Caco-2 (cell line): ENCODE data around the gene SPSB2. TPM values are rescaled to one million over a fixed set of nuclear protein-coding genes. Genes with fewer than 3 reads are reported as not detected.
A peak's percentile ranks its signal among the peaks of the same experiment; 100 is the strongest.

Experiments
- BruUV-seq: library from RNA; stranded (reverse); fragments of 400-500 nt; replicated peaks from 2 replicates; lab custom pipeline; 2021; lab: Mats Ljungman, UMichigan
- CTCF ChIA-PET: fragments of 300-600 bp; sonication (Branson Sonifier 250); formaldehyde crosslinking; loops from one replicate; lab custom pipeline; 2022; ENCODE audit warnings: antibody characterized with exemption; lab: Charles Lee
- POLR2A ChIA-PET: fragments of 300-600 bp; sonication (Branson Sonifier 250); formaldehyde crosslinking; loops from one replicate; lab custom pipeline; 2022; ENCODE audit warnings: antibody characterized with exemption; lab: Charles Lee
- DNase-seq, 2 experiments: peaks; one replicate each; pipeline versions ENCODE4 v3.0.0 to v3.0.0-alpha.2; 2020 to 2022
- H3K27me3 ChIP-seq: replicated peaks from 2 replicates; pipeline ENCODE4 v1.6.0; 2011; ENCODE audit warnings: low read length; ENCODE audit not compliant: control insufficient read depth, insufficient read depth
- H3K36me3 ChIP-seq: 2 replicates; pipeline ENCODE4 v1.5.1; 2011; ENCODE audit warnings: low read length; ENCODE audit not compliant: control insufficient read depth, insufficient read depth
- H3K4me1 ChIP-seq: fragments of 250-450 bp; sonication (Bioruptor Pico); 2 replicates; pipeline ENCODE4 v1.5.1; 2020; ENCODE audit warnings: mild to moderate bottlenecking
- H3K4me3 ChIP-seq: 2 replicates; pipeline ENCODE4 v1.5.1; 2011; ENCODE audit warnings: low read depth, mild to moderate bottlenecking, control low read depth, low read length
- H3K9me3 ChIP-seq: fragments of 250-450 bp; sonication (Bioruptor Pico); 2 replicates; pipeline ENCODE4 v1.5.1; 2020; ENCODE audit warnings: mild to moderate bottlenecking, moderate library complexity
- H3K27ac Mint-ChIP-seq: one replicate; pipeline ENCODE4 v1.8.0; 2022; ENCODE audit warnings: mixed read lengths; ENCODE audit not compliant: unreplicated experiment
- H3K27me3 Mint-ChIP-seq: one replicate; pipeline ENCODE4 v1.8.0; 2022; ENCODE audit warnings: mixed read lengths; ENCODE audit not compliant: insufficient read depth, unreplicated experiment
- H3K36me3 Mint-ChIP-seq: one replicate; pipeline ENCODE4 v1.8.0; 2022; ENCODE audit warnings: mild to moderate bottlenecking, mixed read lengths; ENCODE audit not compliant: insufficient read depth, unreplicated experiment
- H3K4me1 Mint-ChIP-seq: one replicate; pipeline ENCODE4 v1.8.0; 2022; ENCODE audit warnings: low read depth, mixed read lengths; ENCODE audit not compliant: unreplicated experiment
- H3K4me3 Mint-ChIP-seq: one replicate; pipeline ENCODE4 v1.8.0; 2022; ENCODE audit warnings: mild to moderate bottlenecking, moderate library complexity, mixed read lengths; ENCODE audit not compliant: unreplicated experiment
- H3K9me3 Mint-ChIP-seq: one replicate; pipeline ENCODE4 v1.8.0; 2022; ENCODE audit warnings: mixed read lengths; ENCODE audit not compliant: unreplicated experiment
- intact Hi-C: fragments of 100-400 bp; cut with micrococcal nuclease; formaldehyde crosslinking; loops from one replicate; pipeline ENCODE4 v1.10.0; 2022; ENCODE audit not compliant: unreplicated experiment
- total RNA-seq: library from RNA; stranded (reverse); gene quantifications from 2 replicates; pipeline ENCODE4 v1.2.3, GENCODE V29; 2022
- TF ChIP-seq, protein P1 (sequence below), 2 experiments: fragments of 200-600 bp in 1 of 2; IDR thresholded peaks; 1 replicate in 1 of 2; 2 replicates in 1 of 2; pipeline versions ENCODE4 v1.5.1 to v1.8.0; 2011 to 2022; ENCODE audit warnings: antibody characterized with exemption in 1 of 2, control low read depth in 1 of 2, inconsistent platforms in 1 of 2, low read depth in 1 of 2, low read length in 1 of 2, mild to moderate bottlenecking in 1 of 2, moderate library complexity in 1 of 2; ENCODE audit not compliant: insufficient read depth in 1 of 2, severe bottlenecking in 1 of 2, unreplicated experiment in 1 of 2

The SPSB2 gene
- total RNA-seq, 1 experiment from 2014 or later, result 23.7 TPM

DNA sequence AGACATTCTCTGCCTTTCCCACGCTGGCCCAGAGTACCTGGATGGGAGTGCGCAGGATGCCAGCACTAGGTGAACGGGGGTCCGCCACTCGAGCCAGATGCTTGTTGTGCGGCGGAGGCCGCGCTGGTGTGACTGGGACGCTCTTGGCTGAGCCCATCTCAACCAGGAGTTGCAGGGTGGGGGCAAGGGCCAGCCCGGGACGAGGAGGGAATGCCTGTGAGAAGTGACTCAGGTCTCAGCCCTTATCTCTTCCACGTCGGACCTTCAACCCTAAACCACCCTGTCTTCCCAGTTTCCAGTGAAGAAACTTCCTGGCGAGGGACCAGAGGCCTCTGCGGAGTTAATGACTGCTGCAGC lies 22.3 kb downstream of the SPSB2 start:
- peaks cover 13% of the 10 kb centered on the region for H3K4me1 ChIP-seq
- BruUV-seq, result TSS peak; percentile 71
- Mint-ChIP-seq H3K4me3 (peak overlapping the region; percentile 94), H3K36me3 (peaks cover 74% of the 10 kb centered on the region), H3K9me3 (no peaks in the 10 kb centered on the region), H3K27ac (peak overlapping the region; percentile 95), H3K27me3 (no peaks in the 10 kb centered on the region), H3K4me1 (peaks cover 19% of the 10 kb centered on the region)
- peak overlapping the region; percentile 41 for H3K4me3 ChIP-seq
- intact Hi-C loops, result loop anchor here (1.0 kb wide), 3 partner anchors 15 to 161 kb away; partner anchors contain the start of gene ZNF384
- no peaks in the 10 kb centered on the region for H3K9me3 ChIP-seq
- DNase-seq, result peak; percentile 90 to 94
- ChIA-PET POLR2A (interaction anchor here (1.0 to 4.1 kb wide), 19 partner anchors 9 to 317 kb away, joined by 3 to 102 read pairs (median 15); partner anchors contain the start of genes C12orf57, COPS7A, GAPDH and GNB3), CTCF (interaction anchor here (1.5 to 5.2 kb wide), 9 partner anchors 14 to 161 kb away, joined by 3 to 65 read pairs (median 19); partner anchors contain the start of genes MLF2, P3H3, PTMS and SPSB2)
- no peaks in the 10 kb centered on the region for H3K27me3 ChIP-seq
- TF ChIP-seq, protein P1, sequence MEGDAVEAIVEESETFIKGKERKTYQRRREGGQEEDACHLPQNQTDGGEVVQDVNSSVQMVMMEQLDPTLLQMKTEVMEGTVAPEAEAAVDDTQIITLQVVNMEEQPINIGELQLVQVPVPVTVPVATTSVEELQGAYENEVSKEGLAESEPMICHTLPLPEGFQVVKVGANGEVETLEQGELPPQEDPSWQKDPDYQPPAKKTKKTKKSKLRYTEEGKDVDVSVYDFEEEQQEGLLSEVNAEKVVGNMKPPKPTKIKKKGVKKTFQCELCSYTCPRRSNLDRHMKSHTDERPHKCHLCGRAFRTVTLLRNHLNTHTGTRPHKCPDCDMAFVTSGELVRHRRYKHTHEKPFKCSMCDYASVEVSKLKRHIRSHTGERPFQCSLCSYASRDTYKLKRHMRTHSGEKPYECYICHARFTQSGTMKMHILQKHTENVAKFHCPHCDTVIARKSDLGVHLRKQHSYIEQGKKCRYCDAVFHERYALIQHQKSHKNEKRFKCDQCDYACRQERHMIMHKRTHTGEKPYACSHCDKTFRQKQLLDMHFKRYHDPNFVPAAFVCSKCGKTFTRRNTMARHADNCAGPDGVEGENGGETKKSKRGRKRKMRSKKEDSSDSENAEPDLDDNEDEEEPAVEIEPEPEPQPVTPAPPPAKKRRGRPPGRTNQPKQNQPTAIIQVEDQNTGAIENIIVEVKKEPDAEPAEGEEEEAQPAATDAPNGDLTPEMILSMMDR (IDR thresholded peaks at IDR 0.05; ENCODE audit: insufficient read depth in 1 of 2, low read depth in 1 of 2, low read length in 1 of 2, severe bottlenecking in 1 of 2, unreplicated experiment in 1 of 2), result no peak
- peaks cover 7% of the 10 kb centered on the region; the same call in 1 of the 2 replicates for H3K36me3 ChIP-seq

DNA sequence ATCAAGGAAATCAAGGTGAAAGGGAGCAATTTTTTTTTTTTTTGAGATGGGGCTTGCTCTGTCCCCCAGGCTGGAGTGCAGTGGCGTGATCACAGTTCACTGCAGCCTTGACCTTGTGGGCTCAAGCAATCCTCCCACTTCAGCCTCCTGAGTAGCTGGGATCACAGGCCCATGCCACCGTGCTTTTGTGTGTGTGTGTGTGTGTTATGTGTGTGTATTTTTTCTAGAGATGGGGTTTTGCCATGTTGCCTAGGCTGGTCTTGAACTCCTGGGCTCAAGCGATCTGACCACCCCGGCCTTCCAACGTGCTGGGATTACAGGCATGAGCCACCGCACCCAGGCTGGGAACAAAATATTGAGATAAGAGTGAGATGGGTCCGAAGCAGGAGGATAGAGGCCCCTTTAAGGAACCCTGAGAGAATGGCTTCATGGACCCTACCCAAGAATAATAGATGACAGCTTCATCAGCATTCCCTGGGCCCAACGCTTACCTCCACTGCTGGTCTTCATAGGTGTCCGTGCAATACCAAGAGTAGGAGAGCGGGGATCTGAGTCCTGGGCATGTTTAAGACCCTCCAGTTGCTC lies 23.0 kb downstream of the SPSB2 start:
- CTCF ChIA-PET, result interaction anchor here (2.8 to 5.2 kb wide), 3 partner anchors 14 to 23 kb away, joined by 14 to 65 read pairs (median 52); partner anchors contain the start of gene SPSB2

DNA sequence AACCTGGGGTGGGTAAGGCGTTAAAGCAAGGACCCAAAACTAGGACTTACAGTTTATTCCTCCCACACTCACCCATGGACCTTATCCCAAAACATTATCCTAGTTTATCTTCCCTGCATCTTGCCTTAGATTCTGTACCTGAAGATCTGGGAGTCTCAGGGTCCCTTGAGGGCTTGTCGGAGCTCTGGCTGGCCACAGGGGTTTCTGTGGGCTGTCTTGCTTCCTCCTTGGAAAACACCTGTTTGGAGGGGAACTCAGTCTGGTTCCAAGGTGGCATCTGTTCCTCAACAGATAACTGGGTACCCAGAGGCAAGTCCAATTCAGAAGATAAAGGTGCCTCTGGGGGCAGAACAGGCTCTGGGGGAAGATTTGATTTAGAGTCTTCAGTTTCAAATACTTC lies 23.7 kb downstream of the SPSB2 start:
- H3K27me3 ChIP-seq, result no peaks in the 10 kb centered on the region
- no peak overlapping the region for H3K4me3 ChIP-seq
- Mint-ChIP-seq H3K9me3 (no peaks in the 10 kb centered on the region), H3K4me3 (peak overlapping the region; percentile 94), H3K27me3 (no peaks in the 10 kb centered on the region), H3K4me1 (peaks cover 27% of the 10 kb centered on the region), H3K27ac (peak overlapping the region; percentile 95), H3K36me3 (peaks cover 81% of the 10 kb centered on the region)
- no TSS peak for BruUV-seq
- H3K9me3 ChIP-seq, result no peaks in the 10 kb centered on the region
- ChIA-PET POLR2A (no interaction called here), CTCF (no interaction called here)
- intact Hi-C loops, result no loop called here
- no peak for DNase-seq
- peaks cover 13% of the 10 kb centered on the region for H3K4me1 ChIP-seq
- peaks cover 7% of the 10 kb centered on the region; the same call in 1 of the 2 replicates for H3K36me3 ChIP-seq
- TF ChIP-seq, protein P1 (IDR thresholded peaks at IDR 0.05; ENCODE audit: insufficient read depth in 1 of 2, low read depth in 1 of 2, low read length in 1 of 2, severe bottlenecking in 1 of 2, unreplicated experiment in 1 of 2), result no peak

More for the DNA sequence above, 23.0 kb downstream of the SPSB2 start:
- intact Hi-C loops, result no loop called here
- H3K4me1 ChIP-seq, result peaks cover 13% of the 10 kb centered on the region
- H3K9me3 ChIP-seq, result no peaks in the 10 kb centered on the region
- TF ChIP-seq, protein P1 (IDR thresholded peaks at IDR 0.05; ENCODE audit: insufficient read depth in 1 of 2, low read depth in 1 of 2, low read length in 1 of 2, severe bottlenecking in 1 of 2, unreplicated experiment in 1 of 2), result no peak
- DNase-seq, result no peak
- BruUV-seq, result no TSS peak
- Mint-ChIP-seq H3K9me3 (no peaks in the 10 kb centered on the region), H3K27ac (peak overlapping the region; percentile 95), H3K27me3 (no peaks in the 10 kb centered on the region), H3K4me1 (peaks cover 20% of the 10 kb centered on the region), H3K4me3 (peak overlapping the region; percentile 94), H3K36me3 (peaks cover 75% of the 10 kb centered on the region)
- POLR2A ChIA-PET, result interaction anchor here (2.5 to 3.3 kb wide), 2 partner anchors 41 to 97 kb away, joined by 14 to 25 read pairs; partner anchors contain the start of gene MLF2
- H3K27me3 ChIP-seq, result no peaks in the 10 kb centered on the region
- H3K4me3 ChIP-seq, result peak overlapping the region; percentile 41
- H3K36me3 ChIP-seq, result peaks cover 7% of the 10 kb centered on the region; the same call in 1 of the 2 replicates
